ENCODE measurements around the gene SYNJ2. TPM values are rescaled to one million over a fixed set of nuclear protein-coding genes. Genes with fewer than 3 reads are reported as not detected.

Gene SYNJ2
- total and polyA plus RNA-seq, 2 of the 4 experiments (the other 2 are of a cell fraction), result 40.8 to 45.2 TPM

- no peak for ATAC-seq (ENCODE audit: low read depth)
- H3K4ac ChIP-seq (ENCODE audit: low read depth, low read length), result peak overlapping the region; percentile 88
- H3K23ac ChIP-seq (ENCODE audit: low read depth, low read length), result 0 out of 2 replicates have a peak overlapping the region, but pooled peaks have one; percentile 23
- TF ChIP-seq CHD1 (IDR thresholded peaks at IDR 0.05; ENCODE audit: low read depth, low read length) (no peak), SMC3 (IDR thresholded peaks at IDR 0.05; ENCODE audit: low read depth, low read length) (no peak), MXI1 (IDR thresholded peaks at IDR 0.05; ENCODE audit: borderline replicate concordance, low read depth, low read length) (no peak), MAZ (IDR thresholded peaks at IDR 0.05; ENCODE audit: borderline replicate concordance, low read depth, low read length) (no peak), USF2 (IDR thresholded peaks at IDR 0.05; ENCODE audit: low read depth, low read length) (no peak), NFE2L2 (IDR thresholded peaks at IDR 0.05; ENCODE audit: low read depth, low read length) (no peak), MAFK (IDR thresholded peaks at IDR 0.05; ENCODE audit: low read depth, low read length) (no peak), CTCF (conservative IDR thresholded peaks at IDR 0.05; ENCODE audit: low read depth, low read length) (no peak), RAD21 (IDR thresholded peaks at IDR 0.05; ENCODE audit: low read length) (no peak), POLR2A (IDR thresholded peaks at IDR 0.05; ENCODE audit: low read depth, low read length) (no peak)
- no peak overlapping the region for H3K4me3 ChIP-seq (ENCODE audit: insufficient read depth, low read depth, low read length)
- H2BK120ac ChIP-seq (ENCODE audit: low read depth, low read length), result no peak overlapping the region; the same call in 1 of the 2 replicates
- intact Hi-C loops (cut with micrococcal nuclease) (no loop called here), dilution Hi-C loops (cut with HindIII; ENCODE audit: low sequenced_read_pairs, unreplicated experiment) (no loop called here), in situ Hi-C loops (cut with MboI; ENCODE audit: low sequenced_read_pairs) (no loop called here)
- no peak overlapping the region for H3K56ac ChIP-seq (ENCODE audit: extremely low read depth, insufficient read depth, low read length)
- no peak overlapping the region for H2AK5ac ChIP-seq (ENCODE audit: low read depth, low read length)
- H2BK5ac ChIP-seq (ENCODE audit: low read depth, low read length, poor library complexity, severe bottlenecking), result no peak overlapping the region
- H3K79me1 ChIP-seq (ENCODE audit: low read depth in 1 of 2, low read length in 2 of 2), result peaks cover 24 to 90% of the 10 kb centered on the region in 2 experiments
- no CpG with 5 or more reads among the region's 2 CpGs for WGBS, 2 experiments (ENCODE audit: extremely low coverage in 2 of 2, insufficient read length in 1 of 2)
- no peak overlapping the region; the same call in 1 of the 2 replicates for H3K14ac ChIP-seq (replicated peaks; ENCODE audit: low read depth, low read length)
- ChIA-PET POLR2A (ENCODE audit: unreplicated experiment) (no interaction called here), CTCF (no interaction called here)
- H2BK20ac ChIP-seq (ENCODE audit: low read depth, low read length), result no peak overlapping the region
- no peak overlapping the region; the same call in 1 of the 2 replicates for H4K91ac ChIP-seq (ENCODE audit: insufficient read depth, low read depth, low read length)
- H2AFZ ChIP-seq (replicated peaks; ENCODE audit: low read length, poor library complexity), result no peak overlapping the region
- DNase-seq, result no peak
- H4K5ac ChIP-seq (ENCODE audit: low read depth, low read length), result no peak overlapping the region
- H2AK9ac ChIP-seq (replicated peaks; ENCODE audit: low read depth, low read length, poor library complexity), result no peak overlapping the region
- peak overlapping the region in 1 of 2 experiments; percentile 19; a peak in 2 of 4 replicates for H4K8ac ChIP-seq (ENCODE audit: low read depth in 2 of 2, low read length in 2 of 2)
- H3K9me3 ChIP-seq (ENCODE audit: control insufficient read depth, insufficient read depth, low read length), result no peaks in the 10 kb centered on the region
- H3K4me1 ChIP-seq (ENCODE audit: control insufficient read depth, insufficient read depth, low read length), result peaks cover 33% of the 10 kb centered on the region
- no TSS peak for BruUV-seq (replicated peaks)
- peaks cover 17% of the 10 kb centered on the region for H3K36me3 ChIP-seq (ENCODE audit: control insufficient read depth, insufficient read depth, low read length)
- no peak overlapping the region; the same call in 1 of the 3 replicates for H2BK15ac ChIP-seq (ENCODE audit: low read depth, low read length)
- peaks cover 30% of the 10 kb centered on the region for H3K9me1 ChIP-seq (ENCODE audit: insufficient read depth, low read length)
- H3K9ac ChIP-seq (ENCODE audit: low read depth, low read length), result no peak overlapping the region
- no peaks in the 10 kb centered on the region for H3K27me3 ChIP-seq (ENCODE audit: control insufficient read depth, insufficient read depth, low read length)
- H4K20me1 ChIP-seq (ENCODE audit: insufficient read depth, low read length), result peaks cover 5% of the 10 kb centered on the region; the same call in 1 of the 2 replicates
- no peak overlapping the region for H3K18ac ChIP-seq (ENCODE audit: low read depth, low read length)
- H3K27ac ChIP-seq (ENCODE audit: insufficient read depth, low read length), result no peak overlapping the region
- no peak overlapping the region for H3K4me2 ChIP-seq (ENCODE audit: low read depth, low read length)
Observed at GRCh38 chr6:158020811-158021210, 39.1 kb downstream of the SYNJ2 start.
